ENCODE data around the gene GPR34. TPM values are rescaled to one million over a fixed set of nuclear protein-coding genes. Genes with fewer than 3 reads are reported as not detected.
A peak's percentile ranks its signal among the peaks of the same experiment; 100 is the strongest.
"Not testable (repeated sequence)": the region's sequence is repeated elsewhere in the genome, so short reads cannot be mapped to it uniquely, and the experiment has no call there.

GPR34 gene
- total RNA-seq, 1 donor from 2014 or later = 1.5 TPM

DNA sequence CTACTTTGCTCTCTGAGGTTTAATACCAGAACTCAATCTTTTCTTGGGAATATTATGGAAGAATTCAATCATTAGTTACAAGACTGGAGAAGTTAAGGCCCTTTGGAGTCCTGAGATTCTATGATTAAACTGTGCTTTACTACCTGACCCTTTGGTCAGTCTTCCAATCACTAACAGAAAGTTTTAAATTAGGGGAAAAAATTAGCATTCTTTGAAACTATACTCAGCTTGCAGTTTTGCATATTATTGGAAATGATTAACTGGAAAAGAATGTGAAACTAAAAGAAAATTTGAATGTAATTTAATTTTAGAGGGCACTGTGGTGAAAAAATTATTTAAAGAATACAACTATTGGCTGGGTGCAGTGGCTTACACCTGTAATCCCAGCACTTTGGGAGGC, 18.7 kb upstream of the GPR34 start:
- H3K9me3 ChIP-seq = no peaks in the 10 kb centered on the region
- no peaks in the 10 kb centered on the region for H3K27me3 ChIP-seq
- no peak overlapping the region for H3K27ac ChIP-seq
- DNase-seq (ENCODE audit: low spot score in 2 of 2) = no peak
- H3K36me3 ChIP-seq = no peaks in the 10 kb centered on the region
- intact Hi-C loops (cut with DNase I) = no loop called here
- H3K4me3 ChIP-seq = no peak overlapping the region
- H3K4me1 ChIP-seq = peaks cover 0 to 8% of the 10 kb centered on the region in 2 donors
- TF ChIP-seq, protein P1, sequence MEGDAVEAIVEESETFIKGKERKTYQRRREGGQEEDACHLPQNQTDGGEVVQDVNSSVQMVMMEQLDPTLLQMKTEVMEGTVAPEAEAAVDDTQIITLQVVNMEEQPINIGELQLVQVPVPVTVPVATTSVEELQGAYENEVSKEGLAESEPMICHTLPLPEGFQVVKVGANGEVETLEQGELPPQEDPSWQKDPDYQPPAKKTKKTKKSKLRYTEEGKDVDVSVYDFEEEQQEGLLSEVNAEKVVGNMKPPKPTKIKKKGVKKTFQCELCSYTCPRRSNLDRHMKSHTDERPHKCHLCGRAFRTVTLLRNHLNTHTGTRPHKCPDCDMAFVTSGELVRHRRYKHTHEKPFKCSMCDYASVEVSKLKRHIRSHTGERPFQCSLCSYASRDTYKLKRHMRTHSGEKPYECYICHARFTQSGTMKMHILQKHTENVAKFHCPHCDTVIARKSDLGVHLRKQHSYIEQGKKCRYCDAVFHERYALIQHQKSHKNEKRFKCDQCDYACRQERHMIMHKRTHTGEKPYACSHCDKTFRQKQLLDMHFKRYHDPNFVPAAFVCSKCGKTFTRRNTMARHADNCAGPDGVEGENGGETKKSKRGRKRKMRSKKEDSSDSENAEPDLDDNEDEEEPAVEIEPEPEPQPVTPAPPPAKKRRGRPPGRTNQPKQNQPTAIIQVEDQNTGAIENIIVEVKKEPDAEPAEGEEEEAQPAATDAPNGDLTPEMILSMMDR (IDR thresholded peaks at IDR 0.05) = no peak

GRCh38 chrX:41671082-41671481, 17.7 kb upstream of the GPR34 start:
- Histone ChIP-seq H3K27ac (no peak overlapping the region), H3K36me3 (no peaks in the 10 kb centered on the region), H3K9me3 (no peaks in the 10 kb centered on the region), H3K27me3 (no peaks in the 10 kb centered on the region), H3K4me1 (peaks cover 0 to 2% of the 10 kb centered on the region in 2 donors), H3K4me3 (no peak overlapping the region)
- TF ChIP-seq, protein P1 (IDR thresholded peaks at IDR 0.05) = no peak
- intact Hi-C loops (cut with DNase I) = no loop called here
- DNase-seq (ENCODE audit: low spot score in 2 of 2) = no peak

- no peaks in the 10 kb centered on the region for H3K27me3 ChIP-seq
- no peak overlapping the region for H3K4me3 ChIP-seq
- H3K4me1 ChIP-seq = no peaks in the 10 kb centered on the region
- H3K27ac ChIP-seq = no peak overlapping the region
- intact Hi-C loops (cut with DNase I) = no loop called here
- DNase-seq (ENCODE audit: low spot score in 2 of 2) = no peak
- no peaks in the 10 kb centered on the region for H3K9me3 ChIP-seq
- TF ChIP-seq, protein P1 (IDR thresholded peaks at IDR 0.05) = no peak
- no peaks in the 10 kb centered on the region for H3K36me3 ChIP-seq
These were observed 16.1 kb upstream of the GPR34 start for GRCh38 chrX:41672643-41673042.

DNA sequence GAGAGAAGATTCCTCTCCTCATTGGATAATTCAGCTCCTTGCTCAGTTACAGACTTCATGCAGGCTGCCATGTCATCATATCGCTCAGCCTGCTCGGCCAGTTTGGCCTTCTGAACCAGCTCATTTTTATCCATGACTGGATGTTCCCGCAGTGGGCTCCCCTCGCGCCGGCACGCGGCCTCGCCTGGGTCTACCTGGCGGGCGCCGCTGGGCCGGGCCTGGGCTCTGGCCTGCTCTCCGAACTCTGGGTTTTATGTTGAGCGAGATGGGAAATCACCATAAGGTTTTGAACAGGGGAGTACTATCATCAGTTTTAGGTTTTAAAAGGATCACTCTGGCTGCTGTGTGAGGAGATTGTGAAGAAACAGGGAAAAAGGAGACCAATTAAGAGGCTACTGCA, 12.4 kb upstream of the GPR34 start:
- H3K27me3 ChIP-seq; H3K36me3 ChIP-seq; intact Hi-C loops (cut with DNase I); H3K4me3 ChIP-seq; H3K9me3 ChIP-seq; H3K4me1 ChIP-seq; DNase-seq (ENCODE audit: low spot score in 2 of 2); H3K27ac ChIP-seq: not testable (repeated sequence)

DNA sequence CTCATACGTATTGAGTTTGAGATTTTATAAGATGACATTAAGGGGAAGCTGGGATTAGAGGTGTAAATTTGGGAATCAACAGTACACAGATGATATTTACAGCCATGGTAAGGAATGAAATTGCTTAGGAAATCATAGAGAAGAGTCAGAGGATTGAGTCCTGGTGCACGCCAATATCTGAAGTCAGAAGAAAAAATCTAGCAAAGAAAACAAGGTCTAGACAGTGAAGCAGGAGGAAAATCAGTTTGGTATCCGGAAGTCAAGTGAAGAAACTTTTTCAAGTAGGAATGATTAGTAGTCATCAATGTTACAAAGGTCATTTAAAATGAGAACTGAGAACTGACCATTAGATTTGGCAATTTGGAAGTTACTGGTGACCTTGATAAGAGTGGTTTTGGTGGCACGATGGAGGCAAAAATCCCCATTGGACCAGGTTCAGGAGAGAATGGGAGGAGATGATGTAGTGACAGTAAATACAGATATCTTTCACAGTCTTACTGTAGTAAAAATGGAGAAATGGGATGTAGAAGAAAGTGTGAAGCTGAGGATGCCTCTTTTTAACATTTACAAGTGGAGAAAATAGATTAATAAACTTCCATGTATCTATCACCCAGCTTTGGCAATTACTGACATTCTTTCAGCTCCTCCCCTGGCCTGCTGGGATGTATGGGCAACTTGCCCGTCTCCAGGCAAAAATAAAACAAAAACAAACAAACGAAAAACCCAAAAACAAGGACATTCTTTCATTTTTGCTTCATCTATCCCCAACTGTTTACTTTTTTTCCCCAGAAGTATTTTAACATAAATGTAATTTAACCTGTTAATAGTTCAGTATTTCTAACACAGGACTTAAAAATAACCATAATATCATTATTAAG, 11.4 kb upstream of the GPR34 start:
- no peaks in the 10 kb centered on the region for H3K9me3 ChIP-seq
- intact Hi-C loops (cut with DNase I) = no loop called here
- TF ChIP-seq, protein P1 (IDR thresholded peaks at IDR 0.05) = no peak
- H3K27ac ChIP-seq = peak overlapping the region in 1 of 2 donors; percentile 42
- H3K4me3 ChIP-seq = no peak overlapping the region
- DNase-seq (ENCODE audit: low spot score in 2 of 2) = no peak
- H3K27me3 ChIP-seq = no peaks in the 10 kb centered on the region
- no peaks in the 10 kb centered on the region for H3K4me1 ChIP-seq
- no peaks in the 10 kb centered on the region for H3K36me3 ChIP-seq

DNA sequence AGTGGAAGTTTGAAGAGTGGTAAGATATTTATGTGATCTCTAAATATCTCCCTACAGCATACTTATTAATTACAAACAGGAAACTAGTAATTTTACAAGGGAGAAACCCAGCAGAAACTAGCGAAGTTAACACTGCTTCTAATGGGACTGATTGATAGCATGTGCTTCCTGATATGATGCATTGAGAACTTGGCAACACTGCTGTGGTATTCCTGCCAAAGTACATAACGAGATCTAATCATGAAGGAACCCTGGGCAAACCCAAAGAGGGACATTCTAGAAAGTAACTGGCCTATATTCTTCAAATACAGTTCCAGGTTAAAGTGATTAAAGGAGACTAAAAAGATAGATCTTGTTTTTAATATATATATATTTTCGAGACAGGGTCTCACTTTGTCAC, 4.6 kb upstream of the GPR34 start:
- TF ChIP-seq, protein P1 (IDR thresholded peaks at IDR 0.05) = no peak
- H3K27ac ChIP-seq = no peak overlapping the region
- DNase-seq (ENCODE audit: low spot score in 2 of 2) = no peak
- intact Hi-C loops (cut with DNase I) = no loop called here
- H3K9me3 ChIP-seq = no peaks in the 10 kb centered on the region
- no peak overlapping the region for H3K4me3 ChIP-seq
- H3K36me3 ChIP-seq = no peaks in the 10 kb centered on the region
- H3K4me1 ChIP-seq = peaks cover 0 to 4% of the 10 kb centered on the region in 2 donors
- H3K27me3 ChIP-seq = no peaks in the 10 kb centered on the region
